Right renal pelvis (tissue), 4 donors: ENCODE results near the gene WDR5. TPM values are rescaled to one million over a fixed set of nuclear protein-coding genes. Genes with fewer than 3 reads are reported as not detected.

Experiments
- DNase-seq, 4 donors: peaks; one replicate each; pipeline ENCODE4 v3.0.0-alpha.2; 2013; ENCODE audit warnings: low read depth in 4 of 4, low spot score in 3 of 4, missing footprints in 1 of 4
- polyA plus RNA-seq, 4 donors: library from polyadenylated mRNA; unstranded; fragments of 120-200 nt; gene quantifications; one replicate each; pipeline ENCODE4 v1.2.1, GENCODE V29; 2013; ENCODE audit not compliant: insufficient read length in 4 of 4

The WDR5 gene
- polyA plus RNA-seq, 4 donors: 38.8 to 41.1 (median 39.1) TPM

DNA sequence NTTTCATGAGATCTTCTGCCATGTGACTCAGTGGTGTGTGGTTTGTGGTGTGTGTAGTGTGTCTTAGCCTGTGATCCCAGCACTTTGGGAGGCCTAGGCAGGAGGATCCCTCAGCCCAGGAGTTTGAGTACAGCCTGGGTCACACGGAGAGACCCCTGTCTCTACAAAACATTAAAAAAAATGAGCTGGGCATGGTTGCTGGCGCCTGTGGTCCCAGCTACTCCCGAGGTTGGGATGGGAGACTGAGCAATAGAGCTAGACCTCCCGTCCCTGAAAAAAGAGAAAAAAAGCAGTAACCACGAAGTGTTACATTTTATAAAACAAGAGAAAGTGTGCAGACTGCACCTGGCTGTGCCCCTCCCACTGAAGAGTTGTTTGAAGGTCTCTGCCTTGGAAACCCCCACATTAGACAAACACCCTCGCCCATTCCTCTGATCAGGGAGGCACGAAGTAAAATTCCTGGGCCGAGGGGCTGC is 49.7 kb downstream of the WDR5 start:
- no peak for DNase-seq

GRCh38 chr9:134186471-134187109 is 50.7 kb downstream of the WDR5 start:
- no peak for DNase-seq

DNA sequence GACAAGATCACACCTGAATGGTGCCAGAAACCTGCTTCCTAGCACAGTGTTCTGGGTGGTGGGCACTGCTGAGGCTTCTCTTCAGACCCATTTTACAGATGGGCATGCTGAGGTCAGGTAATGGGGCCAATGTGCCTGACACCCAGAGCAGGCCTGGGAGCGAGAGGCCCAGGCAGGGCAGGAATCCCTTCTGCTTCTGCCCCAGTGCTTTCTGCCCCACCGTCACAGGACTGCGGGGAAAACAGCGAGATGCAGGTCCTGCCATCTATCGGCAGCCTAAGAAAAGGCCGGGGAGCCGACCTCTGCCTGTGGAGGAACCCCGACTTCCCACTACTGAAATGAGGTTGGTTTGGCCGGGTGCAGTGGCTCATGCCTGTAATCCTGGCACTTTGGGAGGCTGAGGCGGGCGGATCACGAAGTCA is 51.2 kb downstream of the WDR5 start:
- DNase-seq: no peak

DNA sequence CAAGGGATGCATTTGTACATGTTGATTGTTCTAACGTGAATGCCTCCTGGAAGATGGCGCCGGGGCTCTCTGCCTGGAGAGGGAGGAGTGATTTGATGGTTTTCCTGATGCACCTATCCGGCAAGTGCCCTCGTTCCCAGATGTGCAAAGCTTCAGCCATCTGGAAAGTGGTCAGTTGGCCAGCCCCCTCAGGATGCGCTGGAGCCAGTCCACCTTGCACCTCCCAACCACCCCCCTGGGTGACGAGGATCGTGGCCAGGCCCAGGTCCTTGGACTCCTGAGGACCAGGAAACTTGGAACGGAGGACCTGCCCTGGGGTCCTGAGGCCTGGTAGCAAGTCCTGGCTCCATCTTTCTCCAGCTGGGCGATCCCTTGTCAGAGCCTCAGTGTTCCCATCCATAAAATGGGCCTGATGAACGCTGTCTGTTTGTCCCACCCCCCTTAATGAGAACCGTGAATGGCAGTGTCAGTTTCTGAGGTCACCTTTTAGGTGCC is 52.1 kb downstream of the WDR5 start:
- DNase-seq: no peak

GRCh38 chr9:134188386-134189144 is 52.7 kb downstream of the WDR5 start:
- DNase-seq: no peak

DNA sequence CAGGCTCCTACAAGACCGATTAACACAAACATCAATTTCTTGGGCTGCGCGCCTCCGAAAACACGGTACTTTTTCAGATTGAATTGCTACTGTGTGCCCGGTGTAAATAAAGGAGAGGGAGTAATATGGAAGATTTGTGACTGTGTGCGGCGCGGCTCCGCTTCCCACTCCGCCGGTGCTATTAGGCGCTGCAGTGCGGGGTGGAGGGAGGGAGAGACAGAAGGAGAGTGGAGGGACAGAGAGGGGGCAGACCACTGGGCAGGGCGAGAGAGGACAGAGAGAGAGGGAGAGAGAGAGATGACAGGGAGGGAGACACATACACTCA is 53.2 kb downstream of the WDR5 start:
- DNase-seq: no peak

DNA sequence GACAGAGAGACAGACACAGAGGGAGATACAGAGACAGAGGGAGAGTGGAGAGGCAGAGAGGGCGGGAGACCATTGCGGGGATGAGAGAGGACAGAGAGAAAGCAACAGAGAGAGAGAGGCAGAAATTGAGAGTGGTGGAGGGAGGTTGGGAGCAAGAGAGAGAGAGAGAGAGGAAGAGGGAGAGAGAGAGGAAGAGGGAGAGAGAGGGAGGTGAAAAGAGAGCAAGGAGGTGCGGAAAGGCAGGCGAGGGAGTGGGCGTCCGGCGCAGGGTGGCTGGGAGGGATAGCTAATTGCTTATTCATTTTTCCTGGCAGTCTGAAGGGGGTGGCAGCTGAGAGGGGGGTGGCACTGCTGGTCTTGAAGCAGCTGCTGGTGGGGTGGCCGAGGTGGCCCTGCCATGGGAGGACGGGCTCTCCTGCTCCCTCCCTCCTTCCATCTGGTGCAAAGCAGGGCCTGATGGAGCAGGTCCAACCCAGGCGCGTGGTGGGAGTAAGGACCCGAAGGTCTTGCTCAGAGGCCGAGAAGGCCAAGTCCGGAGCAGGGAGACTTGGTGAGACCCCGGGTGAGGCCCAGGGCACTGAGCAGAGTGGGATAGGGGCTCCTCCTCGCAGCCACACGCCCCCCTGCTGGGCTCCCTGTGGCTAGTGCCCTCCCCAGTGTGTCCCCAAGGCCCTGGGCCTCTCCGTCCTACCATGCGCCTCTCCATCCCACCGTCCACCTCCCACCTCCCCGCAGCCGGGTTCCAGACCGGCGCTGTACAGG is 53.8 kb downstream of the WDR5 start:
- DNase-seq: no peak

DNA sequence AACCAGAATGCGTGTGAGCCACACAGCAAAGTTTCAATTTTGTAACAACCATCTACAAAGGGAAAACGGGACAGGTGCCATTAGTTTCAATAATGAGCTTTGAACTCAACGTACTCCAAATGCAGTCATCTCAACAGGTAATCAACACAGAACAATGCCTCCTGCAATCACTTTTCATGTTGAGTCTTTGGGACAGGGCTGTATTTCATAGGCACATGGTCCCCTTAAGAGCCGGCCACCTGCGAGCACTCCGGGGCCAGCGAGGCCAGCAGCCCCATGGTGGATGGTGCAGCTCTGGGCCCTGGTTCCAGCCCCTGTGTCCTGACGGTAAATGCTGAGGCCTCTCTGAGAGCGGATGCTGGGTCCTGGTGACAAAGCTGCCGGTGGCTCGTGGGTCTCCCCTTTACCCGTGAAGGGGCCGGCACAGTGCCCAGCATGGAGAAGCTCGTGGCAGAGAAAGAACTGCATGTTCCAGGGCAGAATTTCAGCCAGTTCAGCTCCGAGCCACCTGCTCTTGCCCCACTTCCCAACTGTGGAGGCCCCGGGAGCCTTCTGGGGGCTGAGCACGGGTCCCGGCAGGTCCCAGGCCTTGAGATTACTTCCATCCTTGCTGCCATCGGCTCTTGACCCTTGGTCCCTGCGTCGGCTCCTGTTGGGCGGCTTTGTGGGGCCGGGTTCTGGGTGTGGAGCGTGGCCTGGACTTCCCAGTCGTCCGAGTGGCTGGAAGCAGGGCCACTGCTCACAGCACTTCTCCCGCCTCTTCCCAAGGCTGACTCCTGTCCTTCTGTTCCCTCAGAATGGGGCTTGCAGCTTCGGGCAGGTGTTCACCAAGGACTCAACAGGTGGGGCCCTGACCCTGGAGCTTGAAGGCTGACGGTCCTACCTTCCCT is 54.6 kb downstream of the WDR5 start:
- no peak for DNase-seq

GRCh38 chr9:134191455-134192209 is 55.8 kb downstream of the WDR5 start:
- DNase-seq: no peak

DNA sequence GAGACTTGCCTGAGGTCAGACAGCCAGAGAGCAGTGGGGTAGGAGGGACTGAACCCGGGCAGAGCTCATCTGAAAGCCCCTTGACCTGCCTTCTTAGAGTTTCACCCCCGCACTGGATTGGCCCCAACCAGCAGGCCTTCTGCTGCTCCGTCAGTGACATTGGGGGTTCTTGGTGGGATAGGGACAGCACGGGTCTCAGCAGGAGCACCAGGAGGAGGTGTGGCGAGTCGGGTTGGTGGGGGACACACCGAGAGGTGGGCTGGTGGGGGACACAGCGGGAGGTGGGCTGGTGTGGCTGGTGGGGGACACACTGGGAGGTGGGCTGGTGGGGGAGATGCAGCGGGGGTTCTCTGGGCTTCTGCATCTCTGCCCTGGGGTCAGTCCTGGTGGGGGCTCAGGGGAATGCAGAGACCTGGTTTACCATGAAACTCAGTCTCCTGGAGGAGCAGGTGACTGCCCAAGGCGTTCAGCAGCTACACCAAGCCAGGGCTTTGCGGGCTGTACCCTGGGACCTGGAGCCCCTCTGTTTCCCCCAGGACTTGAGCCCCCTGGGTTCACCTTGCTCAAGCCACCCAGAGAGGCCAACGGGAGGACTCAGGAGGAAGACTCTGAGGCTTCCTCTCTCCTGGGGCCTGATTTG is 56.5 kb downstream of the WDR5 start:
- DNase-seq: no peak

GRCh38 chr9:134192951-134193731 is 57.3 kb downstream of the WDR5 start:
- no peak for DNase-seq

DNA sequence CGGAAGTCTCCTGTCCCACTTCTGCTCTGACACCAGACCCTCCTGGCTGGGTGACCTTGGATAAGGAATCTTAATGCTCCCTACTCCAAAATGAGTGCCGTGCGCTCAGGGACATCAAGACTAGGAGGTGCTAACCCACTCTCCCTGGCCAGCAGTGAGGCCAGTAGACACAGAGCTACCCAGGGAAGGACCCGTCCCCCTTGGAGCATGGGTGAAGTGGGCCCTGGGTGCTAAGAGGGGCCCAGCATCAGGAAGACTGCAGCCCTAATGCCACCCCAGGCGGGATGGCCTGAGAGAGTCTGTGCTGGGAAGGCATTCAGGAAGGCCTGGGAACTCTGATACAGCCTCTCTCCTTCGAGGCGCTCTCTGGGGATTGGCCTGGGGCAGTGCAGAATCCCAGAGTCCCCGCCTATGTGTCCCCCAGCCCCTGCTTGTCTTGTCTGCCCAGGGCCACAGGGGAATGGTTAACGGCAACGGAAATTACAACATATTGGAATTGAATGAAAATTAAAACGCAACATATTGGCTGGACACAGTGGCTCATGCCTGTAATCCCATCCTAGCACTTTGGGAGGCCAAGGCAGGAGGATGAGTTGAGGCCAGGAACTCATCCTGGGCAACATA is 58.1 kb downstream of the WDR5 start:
- no peak for DNase-seq

GRCh38 chr9:134195558-134195957 is 59.7 kb downstream of the WDR5 start:
- no peak for DNase-seq

- DNase-seq: no peak
Measured at GRCh38 chr9:134196911-134197310, 61.0 kb downstream of the WDR5 start.

- no peak for DNase-seq
Measured at GRCh38 chr9:134198791-134199190, 62.9 kb downstream of the WDR5 start.

DNA sequence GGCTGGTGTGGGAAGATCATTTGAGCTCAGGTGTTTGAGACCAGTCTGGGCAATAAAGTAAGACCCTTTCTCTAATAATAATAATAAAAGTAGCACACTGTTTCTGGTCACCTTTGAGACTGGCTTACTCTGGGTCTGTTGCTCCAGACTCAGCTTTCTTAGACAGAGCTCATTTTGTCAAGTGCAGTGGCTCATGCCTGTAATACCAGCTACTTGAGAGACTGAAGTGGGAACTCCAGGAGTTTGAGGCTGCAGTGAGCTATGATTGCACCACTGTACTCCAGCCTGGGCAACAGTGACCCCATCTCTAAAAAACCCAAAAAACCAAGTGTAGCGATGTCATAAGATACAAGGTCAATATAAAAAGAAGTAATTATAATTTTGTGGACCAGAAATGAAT is 64.8 kb downstream of the WDR5 start:
- DNase-seq: no peak

DNA sequence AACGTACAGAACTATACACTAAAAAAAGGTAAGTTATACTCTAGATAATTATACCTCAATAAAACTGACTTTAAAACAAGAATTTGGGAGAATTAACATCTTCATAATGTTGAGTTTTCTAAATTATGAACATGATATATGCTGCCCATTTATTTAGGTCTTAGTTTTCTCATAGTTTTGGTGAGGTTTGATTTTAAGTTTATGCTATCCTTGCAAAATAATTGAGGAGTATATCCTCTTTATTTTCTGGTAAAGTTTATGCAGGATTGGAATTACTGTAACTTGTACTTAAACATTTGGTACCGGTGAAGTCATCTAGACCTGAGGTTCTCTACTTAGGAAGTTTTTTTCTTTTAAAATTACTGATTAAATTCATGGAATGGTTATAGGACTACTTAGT is 67.3 kb downstream of the WDR5 start:
- DNase-seq: no peak

DNA sequence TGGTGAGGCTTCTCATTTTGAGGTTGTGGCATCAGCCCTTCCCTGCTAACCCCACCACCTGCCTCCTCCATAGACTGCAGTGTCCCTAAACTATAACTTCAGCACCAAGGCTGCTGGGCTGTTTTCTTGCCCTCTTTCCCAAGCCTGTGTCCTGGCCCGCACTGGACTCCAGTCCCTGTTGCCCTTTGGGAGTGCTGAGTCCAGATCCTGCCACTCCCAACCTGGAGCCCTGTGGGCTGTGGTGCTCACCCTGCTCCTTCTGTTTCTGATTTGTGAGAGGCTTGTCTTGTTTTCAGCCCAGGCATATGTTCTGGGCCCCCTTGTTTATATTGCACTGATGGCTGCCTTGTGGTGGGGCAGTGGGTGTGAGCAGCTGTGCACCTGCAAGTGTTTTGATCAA is 68.2 kb downstream of the WDR5 start:
- no peak for DNase-seq
